ENCODE measurements around the gene SAMD1. TPM values are rescaled to one million over a fixed set of nuclear protein-coding genes. Genes with fewer than 3 reads are reported as not detected.
"Not testable (repeated sequence)": the region's sequence is repeated elsewhere in the genome, so short reads cannot be mapped to it uniquely, and the experiment has no call there.

Gene SAMD1
- total RNA-seq, 1 donor, result 40.4 TPM

DNA sequence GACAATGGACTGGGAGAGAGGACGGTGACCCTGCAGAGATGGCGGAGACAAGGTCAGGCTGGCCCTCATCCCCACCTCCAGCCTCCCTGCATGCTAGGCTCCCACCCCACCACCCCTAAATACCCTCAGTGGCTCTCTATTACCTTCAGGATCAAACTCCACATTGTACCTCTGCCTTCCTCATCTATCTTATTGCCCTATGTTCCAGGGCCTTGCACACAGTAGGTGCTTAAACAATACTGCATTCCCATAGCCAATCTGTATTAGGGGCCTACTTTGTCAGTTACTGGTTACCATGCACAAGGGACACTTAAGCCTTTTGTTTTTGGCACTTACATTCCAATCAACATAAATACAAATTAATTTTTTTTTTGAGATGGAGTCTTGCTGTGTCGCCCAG, 35.2 kb downstream of the SAMD1 start:
- TF ChIP-seq, protein P1, sequence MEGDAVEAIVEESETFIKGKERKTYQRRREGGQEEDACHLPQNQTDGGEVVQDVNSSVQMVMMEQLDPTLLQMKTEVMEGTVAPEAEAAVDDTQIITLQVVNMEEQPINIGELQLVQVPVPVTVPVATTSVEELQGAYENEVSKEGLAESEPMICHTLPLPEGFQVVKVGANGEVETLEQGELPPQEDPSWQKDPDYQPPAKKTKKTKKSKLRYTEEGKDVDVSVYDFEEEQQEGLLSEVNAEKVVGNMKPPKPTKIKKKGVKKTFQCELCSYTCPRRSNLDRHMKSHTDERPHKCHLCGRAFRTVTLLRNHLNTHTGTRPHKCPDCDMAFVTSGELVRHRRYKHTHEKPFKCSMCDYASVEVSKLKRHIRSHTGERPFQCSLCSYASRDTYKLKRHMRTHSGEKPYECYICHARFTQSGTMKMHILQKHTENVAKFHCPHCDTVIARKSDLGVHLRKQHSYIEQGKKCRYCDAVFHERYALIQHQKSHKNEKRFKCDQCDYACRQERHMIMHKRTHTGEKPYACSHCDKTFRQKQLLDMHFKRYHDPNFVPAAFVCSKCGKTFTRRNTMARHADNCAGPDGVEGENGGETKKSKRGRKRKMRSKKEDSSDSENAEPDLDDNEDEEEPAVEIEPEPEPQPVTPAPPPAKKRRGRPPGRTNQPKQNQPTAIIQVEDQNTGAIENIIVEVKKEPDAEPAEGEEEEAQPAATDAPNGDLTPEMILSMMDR (IDR thresholded peaks at IDR 0.05; ENCODE audit: insufficient read depth, low read length), result no peak
- DNase-seq (ENCODE audit: low read depth), result no peak
- no peak overlapping the region for H3K4me3 ChIP-seq (ENCODE audit: low read depth, low read length)

DNA sequence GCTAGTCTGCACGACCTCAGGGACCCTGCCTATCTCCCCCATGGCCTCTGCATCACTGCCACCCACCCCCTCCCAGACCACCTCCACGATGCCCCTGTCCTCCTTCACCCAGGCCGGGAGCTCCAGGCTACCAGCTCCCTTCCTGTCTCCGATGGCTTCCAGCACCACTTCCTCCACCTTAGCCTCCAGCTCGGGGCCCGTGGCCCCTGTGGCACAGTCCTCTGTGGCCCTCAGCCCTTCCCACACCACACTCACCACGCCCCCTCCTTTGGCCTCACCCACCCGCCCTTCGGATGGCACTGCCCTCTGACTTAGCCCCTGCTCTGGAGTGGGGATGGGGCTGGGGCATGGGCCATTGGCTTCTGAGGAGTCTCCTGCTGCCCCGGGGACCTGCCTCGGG, 35.8 kb downstream of the SAMD1 start:
- DNase-seq (ENCODE audit: low read depth), result no peak
- TF ChIP-seq, protein P1 (IDR thresholded peaks at IDR 0.05; ENCODE audit: insufficient read depth, low read length), result no peak
- H3K4me3 ChIP-seq (ENCODE audit: low read depth, low read length), result no peak overlapping the region

DNA sequence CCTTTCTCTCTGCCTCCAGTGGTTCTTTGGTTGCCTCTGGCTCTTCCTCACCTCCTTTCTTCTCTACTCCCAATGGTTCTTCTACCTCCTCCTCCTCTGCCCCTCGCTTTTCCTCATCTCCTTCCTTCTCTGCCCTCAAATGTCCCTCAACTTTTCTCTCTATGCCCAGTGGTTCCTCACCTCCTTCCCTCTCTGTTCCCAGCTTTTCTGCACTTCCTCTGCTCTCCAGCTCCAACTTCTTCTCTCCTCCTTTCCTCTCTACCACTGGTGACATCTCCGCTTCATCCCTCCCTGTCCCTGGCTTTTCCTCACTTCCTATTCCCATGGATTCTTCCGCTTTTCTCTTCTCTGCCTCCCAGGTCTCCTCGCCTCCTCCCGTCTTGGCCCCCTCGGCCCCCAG, 36.5 kb downstream of the SAMD1 start:
- DNase-seq (ENCODE audit: low read depth), result no peak
- H3K4me3 ChIP-seq (ENCODE audit: low read depth, low read length), result no peak overlapping the region
- TF ChIP-seq, protein P1 (IDR thresholded peaks at IDR 0.05; ENCODE audit: insufficient read depth, low read length), result no peak

DNA sequence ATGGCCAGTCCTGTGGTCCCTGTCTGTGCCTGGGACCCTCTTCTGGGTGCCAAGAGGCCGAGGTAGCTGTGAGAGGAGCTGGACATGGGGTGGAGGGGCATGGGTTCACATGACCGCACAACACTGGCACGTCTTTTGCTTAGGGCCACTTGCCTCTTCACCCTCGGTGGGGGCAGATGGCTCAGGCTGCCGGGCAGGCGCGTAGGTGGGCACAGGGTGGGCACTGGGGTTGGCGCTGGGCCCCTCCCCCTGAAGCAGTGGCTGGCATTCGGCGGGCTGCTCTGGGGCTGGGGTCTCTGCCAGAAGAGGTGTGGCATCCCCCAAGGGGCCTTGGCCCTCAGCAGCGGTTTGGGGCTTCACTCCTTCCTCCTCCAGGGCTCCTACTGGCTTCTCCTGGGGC, 37.1 kb downstream of the SAMD1 start:
- no peak for DNase-seq (ENCODE audit: low read depth)
- TF ChIP-seq, protein P1 (IDR thresholded peaks at IDR 0.05; ENCODE audit: insufficient read depth, low read length), result no peak

DNA sequence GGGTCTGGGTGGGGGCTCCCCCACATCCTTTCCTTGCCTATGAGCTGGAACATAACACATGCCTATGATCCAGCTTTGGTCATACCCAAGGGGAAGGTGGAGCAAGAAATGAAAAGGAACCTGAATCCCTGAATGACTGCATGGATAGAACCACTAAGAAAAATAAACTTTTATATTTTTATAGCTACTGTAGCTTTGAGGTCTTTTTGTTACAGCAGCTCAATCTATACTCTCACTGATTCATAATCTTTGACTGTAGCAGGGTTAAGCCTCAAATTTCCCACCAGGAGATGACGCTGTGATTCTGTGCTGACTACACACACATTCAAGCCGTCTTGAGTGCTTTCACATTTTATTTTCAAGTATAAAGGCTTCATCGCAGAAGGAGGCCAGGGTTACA, 37.5 kb downstream of the SAMD1 start:
- H3K4me3 ChIP-seq (ENCODE audit: low read depth, low read length), result no peak overlapping the region
- DNase-seq (ENCODE audit: low read depth), result no peak
- TF ChIP-seq, protein P1 (IDR thresholded peaks at IDR 0.05; ENCODE audit: insufficient read depth, low read length), result no peak

More for the DNA sequence above, 37.1 kb downstream of the SAMD1 start:
- H3K4me3 ChIP-seq (ENCODE audit: low read depth, low read length), result no peak overlapping the region

DNA sequence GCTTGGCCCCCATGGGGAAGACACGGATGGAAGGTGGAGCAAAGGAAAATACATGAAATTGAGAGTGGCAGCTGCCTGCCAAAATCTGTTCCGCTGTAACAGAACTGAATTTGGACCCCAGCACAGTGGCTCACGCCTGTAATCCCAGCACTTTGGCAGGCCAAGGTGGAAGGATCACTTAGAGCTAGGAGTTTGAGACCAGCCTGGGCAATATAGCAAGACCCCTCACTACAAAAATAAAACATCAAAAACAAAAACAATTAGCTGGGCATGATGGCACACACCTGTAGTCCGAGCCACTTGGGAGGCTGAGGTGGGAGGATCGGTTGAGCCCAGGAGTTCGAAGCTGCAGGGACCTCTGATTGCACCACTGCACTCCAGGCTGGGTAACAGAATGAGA, 38.1 kb downstream of the SAMD1 start:
- TF ChIP-seq, protein P1 (IDR thresholded peaks at IDR 0.05; ENCODE audit: insufficient read depth, low read length), result no peak
- no peak overlapping the region for H3K4me3 ChIP-seq (ENCODE audit: low read depth, low read length)
- DNase-seq (ENCODE audit: low read depth), result no peak

DNA sequence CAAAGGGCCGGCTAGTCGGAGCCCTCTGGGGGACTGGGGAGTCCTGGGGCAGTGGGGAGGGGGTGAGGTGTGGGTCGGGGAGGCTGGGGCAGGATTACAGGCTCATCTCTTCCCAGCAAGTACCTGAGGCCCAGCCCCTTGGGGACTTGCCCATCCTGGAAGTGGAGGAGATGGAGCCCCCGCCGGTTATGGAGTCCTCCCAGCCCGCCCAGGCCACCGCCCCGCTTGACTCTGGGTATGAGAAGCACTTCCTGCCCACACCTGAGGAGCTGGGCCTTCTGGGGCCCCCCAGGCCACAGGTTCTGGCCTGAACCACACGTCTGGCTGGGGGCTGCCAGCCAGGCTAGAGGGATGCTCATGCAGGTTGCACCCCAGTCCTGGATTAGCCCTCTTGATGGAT, 38.6 kb downstream of the SAMD1 start:
- no peak overlapping the region for H3K4me3 ChIP-seq (ENCODE audit: low read depth, low read length)
- no peak for DNase-seq (ENCODE audit: low read depth)
- TF ChIP-seq, protein P1 (IDR thresholded peaks at IDR 0.05; ENCODE audit: insufficient read depth, low read length), result no peak

DNA sequence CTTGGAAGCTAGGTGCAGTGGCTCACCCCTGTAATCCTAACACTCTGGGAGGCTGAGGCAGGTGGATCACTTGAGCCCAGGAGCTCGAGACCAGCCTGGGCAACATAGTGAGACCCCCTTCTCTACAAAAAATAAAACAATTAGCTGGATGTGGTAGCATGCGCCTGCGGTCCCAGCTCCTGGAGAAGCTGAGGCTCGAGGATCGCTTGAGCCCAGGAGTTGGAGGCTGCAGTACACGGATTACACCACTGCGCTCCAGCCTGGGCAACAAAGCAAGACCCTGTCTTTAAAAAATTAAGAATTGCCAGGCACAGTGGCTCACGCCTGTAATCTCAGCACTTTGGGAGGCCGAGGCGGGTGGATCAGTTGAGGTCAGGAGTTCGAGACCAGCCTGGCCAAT, 39.6 kb downstream of the SAMD1 start:
- DNase-seq (ENCODE audit: low read depth); H3K4me3 ChIP-seq (ENCODE audit: low read depth, low read length): not testable (repeated sequence)
